ENCODE data around the gene SAMD4B.

GRCh38 chr19:39329948-39330347 is 12.3 kb upstream of the SAMD4B start:
- TF ChIP-seq JUN (IDR thresholded peaks at IDR 0.05; ENCODE audit: low read depth, low read length), result no peak
- no peak for TF ChIP-seq CTCF (IDR thresholded peaks at IDR 0.05; ENCODE audit: control extremely low read depth in 1 of 3, insufficient read depth in 1 of 3, low read depth in 1 of 3, low read length in 3 of 3)
- TF ChIP-seq HDAC2 (IDR thresholded peaks at IDR 0.05; ENCODE audit: borderline replicate concordance in 1 of 2, low read depth in 2 of 2, low read length in 2 of 2), result no peak

Measured in H1 (cell line).